NCI-H446 treated with DMSO at 0.1 percent for 48 hours (cell line): ENCODE data around the gene RHBDL3.
"Not testable (repeated sequence)": the region's sequence is repeated elsewhere in the genome, so short reads cannot be mapped to it uniquely, and the experiment has no call there.

Experiments used
- DNase-seq: peaks from one replicate; lab custom pipeline; 2025; lab: John Stamatoyannopoulos, UW

The RHBDL3 gene, protein sequence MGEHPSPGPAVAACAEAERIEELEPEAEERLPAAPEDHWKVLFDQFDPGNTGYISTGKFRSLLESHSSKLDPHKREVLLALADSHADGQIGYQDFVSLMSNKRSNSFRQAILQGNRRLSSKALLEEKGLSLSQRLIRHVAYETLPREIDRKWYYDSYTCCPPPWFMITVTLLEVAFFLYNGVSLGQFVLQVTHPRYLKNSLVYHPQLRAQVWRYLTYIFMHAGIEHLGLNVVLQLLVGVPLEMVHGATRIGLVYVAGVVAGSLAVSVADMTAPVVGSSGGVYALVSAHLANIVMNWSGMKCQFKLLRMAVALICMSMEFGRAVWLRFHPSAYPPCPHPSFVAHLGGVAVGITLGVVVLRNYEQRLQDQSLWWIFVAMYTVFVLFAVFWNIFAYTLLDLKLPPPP

GRCh38 chr17:32265192-32265923 lies at the start of gene RHBDL3:
Gene RHBDL3, plus strand, starts transcription at chr17:32265832. Its CDS starts 358 bp downstream, at chr17:32266190.
- DNase-seq: no peak

DNA sequence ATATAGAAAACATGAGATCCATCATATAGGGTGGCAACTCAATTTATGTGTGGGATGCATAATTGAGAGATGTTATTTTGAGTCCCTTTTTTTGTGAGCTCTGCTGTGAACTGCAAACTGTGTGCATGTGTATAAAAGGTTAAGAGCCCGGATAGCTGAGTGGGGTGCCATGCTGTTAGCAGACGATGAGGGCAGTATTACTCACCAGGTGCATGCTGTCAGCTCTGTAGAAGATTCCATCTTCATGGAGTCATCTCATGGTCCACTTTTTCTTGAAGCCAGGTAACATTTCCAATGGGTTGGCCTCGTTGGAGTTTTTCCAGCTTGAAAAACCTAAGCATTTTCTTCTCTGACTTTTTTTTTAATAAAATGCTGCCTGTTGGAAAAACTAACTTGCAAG lies 43.0 kb upstream of the RHBDL3 start:
- DNase-seq: no peak

DNA sequence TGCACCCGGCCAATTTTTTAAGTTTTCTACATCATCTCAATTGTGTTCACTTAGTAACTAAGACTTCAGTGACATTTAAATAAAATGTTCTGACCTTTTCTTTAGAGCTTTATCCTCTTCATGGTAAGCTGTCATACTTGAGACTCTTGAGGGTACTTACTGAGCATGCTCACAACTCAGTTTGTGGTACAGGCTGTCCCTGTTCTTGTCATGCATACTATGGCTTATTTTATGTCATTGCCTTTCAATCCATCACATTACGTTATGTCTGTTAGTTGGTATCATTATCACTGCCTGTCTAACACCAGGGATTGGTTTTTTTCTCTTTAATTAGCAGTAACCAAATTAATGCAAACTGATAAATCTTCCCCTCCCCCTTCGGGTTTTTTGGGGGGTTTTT lies 41.9 kb upstream of the RHBDL3 start:
- DNase-seq: no peak

GRCh38 chr17:32226886-32227285 lies 38.7 kb upstream of the RHBDL3 start:
- no peak for DNase-seq

DNA sequence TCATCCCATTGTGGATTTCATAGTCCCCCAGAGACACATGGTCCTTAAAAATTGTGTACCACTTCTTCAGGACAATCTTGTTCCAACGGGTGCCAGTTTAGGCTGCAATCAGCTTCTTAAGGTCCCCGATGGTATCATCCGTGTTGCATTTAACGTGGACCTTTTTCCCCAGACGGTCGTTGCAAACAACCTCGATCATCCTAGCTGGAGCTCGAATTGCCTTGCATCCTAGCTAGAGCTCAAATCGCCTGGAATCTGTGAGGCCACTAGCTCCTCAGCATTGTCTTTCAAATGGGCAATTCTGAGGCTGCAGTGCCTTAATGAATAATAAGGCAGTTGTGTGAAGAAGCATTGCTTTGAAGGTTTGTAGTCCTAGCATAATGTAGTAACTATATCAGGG lies 37.7 kb upstream of the RHBDL3 start:
- no peak for DNase-seq

- no peak for DNase-seq
Observed at GRCh38 chr17:32235588-32235987, 30.0 kb upstream of the RHBDL3 start.

DNA sequence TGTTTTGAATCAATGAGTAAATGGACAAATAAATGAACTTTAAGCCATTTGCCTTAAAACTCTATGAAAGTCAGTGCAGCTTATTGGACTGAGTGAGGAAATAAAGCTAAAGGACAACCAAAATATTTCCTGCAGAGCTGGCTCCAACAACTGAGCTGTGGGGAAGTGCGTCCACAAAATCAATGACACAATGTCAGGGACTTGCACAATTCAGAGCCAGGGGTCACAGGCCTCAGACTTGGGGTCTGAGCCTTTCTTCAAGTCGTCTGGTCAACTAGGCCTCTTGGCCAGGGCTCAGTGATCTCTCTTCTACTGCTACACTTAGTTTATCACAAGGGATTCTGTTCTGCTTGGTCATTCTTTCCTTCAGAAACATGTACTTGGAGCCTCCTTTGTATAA lies 26.2 kb upstream of the RHBDL3 start:
- DNase-seq: no peak

DNA sequence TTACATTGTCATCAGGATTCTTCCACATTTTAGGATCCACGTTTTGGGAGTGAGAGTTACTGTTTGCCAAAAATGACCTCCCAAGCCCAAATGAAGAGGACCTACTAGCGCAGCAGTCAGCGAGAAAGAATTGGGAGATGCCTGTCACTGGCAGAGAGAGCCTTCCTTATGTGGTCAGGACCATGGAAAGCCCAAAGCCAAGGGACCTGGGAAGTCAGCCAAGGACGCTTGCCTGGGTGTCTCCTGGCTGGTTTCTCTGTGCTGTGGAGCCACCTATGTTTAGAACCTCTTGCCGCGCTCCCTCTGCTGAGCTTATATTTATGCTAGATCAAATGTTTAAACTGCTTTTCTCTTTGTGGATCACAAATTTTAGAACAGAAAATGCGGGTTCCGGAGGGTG lies 24.9 kb upstream of the RHBDL3 start:
- DNase-seq: no peak

DNA sequence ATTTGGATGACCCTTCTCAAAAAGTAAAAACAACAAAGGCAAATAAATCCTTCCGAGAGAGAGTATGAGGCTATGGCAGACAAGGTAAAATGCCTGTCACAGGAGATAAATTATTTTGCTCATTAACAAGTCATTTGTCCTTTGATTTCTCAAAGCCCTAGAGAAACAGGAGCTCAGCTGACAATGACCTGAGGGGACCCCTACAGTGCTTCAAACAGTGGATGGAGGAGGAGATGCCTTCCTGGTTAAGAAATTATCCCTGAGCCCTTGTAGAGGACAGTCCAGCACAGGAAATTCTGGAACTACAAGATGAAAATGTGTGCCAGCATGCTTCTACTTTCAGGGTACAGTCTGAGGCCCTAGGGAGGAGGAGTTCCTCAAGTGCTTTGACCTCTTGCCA lies 24.0 kb upstream of the RHBDL3 start:
- no peak for DNase-seq

- DNase-seq: no peak
Observed at GRCh38 chr17:32249475-32249874, 16.2 kb upstream of the RHBDL3 start.

- DNase-seq: peak; percentile 41
Observed at GRCh38 chr17:32253117-32253611, 12.5 kb upstream of the RHBDL3 start.

DNA sequence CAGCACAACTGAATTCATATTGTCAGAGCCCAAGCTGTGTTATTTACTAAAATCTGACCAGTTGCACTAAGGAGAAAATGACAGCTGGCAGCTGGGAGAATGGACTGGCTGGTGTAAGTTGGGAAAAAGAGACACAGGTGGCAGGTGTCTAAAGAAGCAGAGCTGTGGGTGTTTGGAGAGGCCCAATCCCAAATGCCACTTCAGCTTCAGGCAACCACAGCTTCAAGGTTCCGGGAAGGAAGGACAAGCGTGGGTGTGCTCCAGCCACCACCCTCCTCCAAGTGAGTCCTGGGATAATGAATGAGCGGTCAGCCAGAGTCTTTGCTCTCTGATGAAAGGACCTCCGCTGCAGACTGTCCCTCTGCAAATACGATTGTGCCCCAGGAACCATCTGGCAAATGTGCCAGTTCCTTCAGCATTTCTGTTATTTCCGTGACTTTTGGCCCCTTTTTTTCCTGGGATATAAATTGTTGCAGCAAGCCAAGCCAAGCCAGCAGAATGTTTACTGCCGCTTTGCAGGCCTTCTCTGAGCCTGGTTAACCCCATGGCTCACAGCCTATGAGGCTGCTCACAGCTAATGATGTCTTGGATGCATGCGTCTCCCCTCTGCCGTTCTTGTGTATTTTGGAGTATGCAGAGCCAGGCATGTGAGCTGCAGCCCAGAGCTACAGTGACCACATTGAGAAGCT lies 9.5 kb upstream of the RHBDL3 start:
- DNase-seq: no peak

- DNase-seq: no peak
Observed at GRCh38 chr17:32256701-32257019, 9.0 kb upstream of the RHBDL3 start.

DNA sequence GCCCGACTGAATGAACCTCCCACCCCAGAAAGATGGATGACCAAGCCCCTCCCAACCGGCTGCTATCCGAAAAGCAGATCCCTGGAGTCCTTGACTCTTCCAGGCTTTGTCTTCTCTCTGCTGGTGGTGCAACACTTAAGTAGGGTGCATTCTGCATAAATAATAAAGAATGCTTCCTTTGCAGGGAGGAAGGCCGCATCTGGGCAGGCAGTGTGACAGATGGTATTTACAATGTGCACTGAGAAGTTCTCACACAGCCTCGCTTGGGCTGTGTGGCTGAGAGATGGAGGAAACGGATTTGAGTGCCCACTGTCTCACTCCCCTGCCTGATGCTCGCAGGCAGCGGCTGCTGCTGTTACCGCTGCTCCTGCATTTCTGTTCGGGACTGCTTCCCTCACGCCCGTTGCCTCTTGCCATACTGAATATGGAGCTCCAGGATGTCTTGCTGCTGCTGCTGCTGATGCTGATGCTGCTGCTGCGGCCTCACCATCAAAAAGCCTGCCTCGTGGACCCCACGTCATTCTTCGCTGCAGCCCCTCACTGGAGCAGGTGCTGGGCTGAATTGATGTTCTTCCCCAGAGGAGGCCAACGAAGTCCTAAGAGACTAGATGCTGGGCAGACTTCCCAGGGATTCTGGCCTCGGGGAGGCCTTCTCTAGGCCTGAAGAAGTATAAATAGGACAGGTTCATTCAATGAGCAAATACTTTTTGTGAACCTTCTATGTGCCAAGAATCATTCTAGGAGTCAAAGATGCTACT lies 7.1 kb upstream of the RHBDL3 start:
- DNase-seq: peak; percentile 89

DNA sequence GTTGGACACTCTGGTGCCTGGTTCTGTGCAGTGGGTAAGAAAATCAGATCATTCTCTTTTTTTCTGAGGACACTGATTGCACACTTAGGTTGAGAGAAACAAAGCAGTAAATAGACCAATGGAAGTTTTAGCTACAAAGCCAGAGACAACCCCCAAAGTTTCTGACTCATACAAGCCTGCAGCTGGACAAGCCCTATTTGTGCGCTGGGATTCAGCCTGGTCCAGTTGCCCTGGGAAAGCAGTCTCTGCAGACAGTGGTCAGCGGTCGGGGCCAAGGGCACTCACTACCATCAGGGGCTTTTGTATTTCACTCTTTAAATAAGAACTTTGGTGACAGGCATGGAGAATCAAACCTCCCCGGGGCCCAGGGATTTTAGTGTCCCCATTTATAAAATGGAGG lies 6.0 kb upstream of the RHBDL3 start:
- DNase-seq: no peak

DNA sequence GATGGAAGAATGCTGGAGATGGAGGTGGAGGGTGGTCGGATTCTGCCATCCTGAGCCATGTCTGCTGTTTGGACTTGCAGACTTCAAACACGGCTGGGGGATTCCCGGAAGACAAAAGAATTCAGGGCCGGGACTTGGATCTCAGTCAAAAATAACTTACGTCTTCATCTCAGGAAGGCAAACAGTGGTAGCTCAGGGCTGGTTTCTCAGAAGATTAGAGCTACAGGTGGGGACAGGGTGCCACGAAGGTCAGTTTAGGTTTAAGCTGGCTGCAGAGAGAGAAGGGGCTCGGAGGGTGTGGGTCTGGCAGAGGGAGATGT lies 4.3 kb upstream of the RHBDL3 start:
- DNase-seq: no peak

- DNase-seq: no peak
Observed at GRCh38 chr17:32261936-32262510, 3.6 kb upstream of the RHBDL3 start.

DNA sequence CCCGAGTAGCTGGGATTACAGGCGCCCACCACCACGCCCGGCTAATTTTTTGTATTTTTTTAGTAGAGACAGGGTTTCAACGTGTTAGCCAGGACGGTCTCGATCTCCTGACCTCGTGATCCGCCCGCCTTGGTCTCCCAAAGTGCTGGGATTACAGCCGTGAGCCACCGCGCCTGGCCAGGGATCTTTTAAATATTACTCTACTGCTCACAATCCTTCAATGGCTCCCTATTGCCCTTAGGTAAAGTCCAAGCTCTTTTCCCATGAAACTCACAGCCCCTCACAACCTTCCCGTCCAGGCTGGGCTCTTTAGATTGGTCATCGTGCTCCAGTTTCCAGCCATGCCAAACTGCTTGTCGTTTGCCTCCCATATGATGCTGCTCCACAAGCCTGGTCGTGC lies 2.1 kb upstream of the RHBDL3 start:
- DNase-seq: not testable (repeated sequence)

DNA sequence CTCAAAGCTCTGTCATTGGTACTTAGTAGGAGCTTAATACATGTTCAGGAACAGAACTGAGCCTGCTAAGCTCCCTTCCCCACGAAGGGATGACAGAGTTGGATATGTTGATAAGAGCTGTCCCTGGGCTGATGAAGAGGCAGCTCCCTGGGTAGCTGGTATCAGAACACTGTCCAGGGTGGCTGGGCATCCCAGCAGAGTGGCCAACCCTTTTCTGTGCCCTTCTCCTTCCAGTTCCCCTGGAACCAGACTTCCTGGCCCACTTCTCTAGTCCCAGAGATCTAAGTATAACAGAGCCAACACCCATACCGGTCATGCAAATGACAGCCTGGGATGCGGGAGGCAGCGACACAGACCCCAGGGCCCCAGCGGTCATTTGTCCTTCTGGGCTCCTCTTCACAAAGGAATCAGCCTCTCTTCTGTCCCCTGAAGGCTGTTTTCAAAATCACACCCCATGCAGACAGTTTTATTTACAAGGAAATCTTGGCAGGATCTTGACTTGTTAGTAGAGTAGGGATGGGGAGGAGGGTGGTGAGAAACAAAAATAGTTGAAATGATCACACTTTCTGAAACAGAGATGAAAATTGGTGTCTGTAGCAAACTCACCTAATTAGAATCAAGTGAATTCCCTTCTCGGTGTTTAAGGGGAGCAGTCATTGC lies 1.4 kb upstream of the RHBDL3 start:
- peak; percentile 18 for DNase-seq

DNA sequence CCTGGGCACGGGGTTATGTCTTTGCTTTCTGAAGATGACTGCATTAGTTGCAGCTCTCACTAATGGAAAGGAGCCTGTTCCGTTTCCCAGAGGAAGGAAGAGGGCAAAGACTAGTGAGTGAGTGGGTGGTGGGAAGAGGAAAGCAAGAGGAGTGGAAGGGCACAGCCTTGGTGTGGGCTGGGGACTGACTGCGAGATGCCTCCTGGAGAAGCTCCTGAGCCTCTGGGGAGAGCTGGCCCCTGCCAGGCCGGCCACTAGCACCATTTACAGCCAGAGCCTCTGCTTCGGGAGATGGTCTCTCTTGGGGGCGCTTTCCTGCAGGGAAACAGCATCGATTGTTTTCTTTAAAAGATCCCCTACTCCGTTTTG lies 825 bp upstream of the RHBDL3 start:
- DNase-seq: no peak

GRCh38 chr17:32266051-32266388 lies 388 bp downstream of the RHBDL3 start:
- DNase-seq: no peak
